Karpas-422 (cell line): Measurements from ENCODE around the gene GLS. TPM values are rescaled to one million over a fixed set of nuclear protein-coding genes. Genes with fewer than 3 reads are reported as not detected.
A peak's percentile ranks its signal among the peaks of the same experiment; 100 is the strongest.

Experiments
- DNase-seq: peaks from one replicate; pipeline ENCODE4 v3.0.0-alpha.2; 2015
- H2AFZ ChIP-seq: fragments of 200-600 bp; sonication (generic); 2 replicates; pipeline ENCODE4 v1.6.1; 2014; ENCODE audit warnings: antibody characterized with exemption, low read length, mixed read lengths
- H3K27ac ChIP-seq: fragments of 200-600 bp; sonication (generic); 2 replicates; pipeline ENCODE4 v1.5.1; 2014; ENCODE audit warnings: mild to moderate bottlenecking, low read length, moderate library complexity
- H3K27me3 ChIP-seq: fragments of 200-600 bp; sonication (generic); 2 replicates; pipeline ENCODE4 v1.6.1; 2014; ENCODE audit warnings: low read length, mixed read lengths
- H3K36me3 ChIP-seq: fragments of 200-600 bp; sonication (generic); 2 replicates; pipeline ENCODE4 v1.6.1; 2014; ENCODE audit warnings: low read length, mixed read lengths; ENCODE audit not compliant: insufficient read depth
- H3K4me1 ChIP-seq: fragments of 200-600 bp; sonication (generic); 2 replicates; pipeline ENCODE4 v1.6.1; 2014; ENCODE audit warnings: mild to moderate bottlenecking, low read length, mixed read lengths
- H3K4me2 ChIP-seq: fragments of 200-600 bp; sonication (generic); 2 replicates; pipeline ENCODE4 v1.6.1; 2014; ENCODE audit warnings: low read length, low read depth, mild to moderate bottlenecking; ENCODE audit not compliant: poor library complexity, severe bottlenecking
- H3K4me3 ChIP-seq: fragments of 200-600 bp; sonication (generic); 2 replicates; pipeline ENCODE4 v1.5.1; 2014; ENCODE audit warnings: mild to moderate bottlenecking, antibody characterized with exemption, low read length, mixed read lengths
- H3K79me2 ChIP-seq: fragments of 200-600 bp; sonication (generic); 2 replicates; pipeline ENCODE4 v1.6.1; 2014; ENCODE audit warnings: mild to moderate bottlenecking, low read length, mixed read lengths
- H3K9ac ChIP-seq: fragments of 200-600 bp; sonication (generic); 2 replicates; pipeline ENCODE4 v1.6.0; 2014; ENCODE audit warnings: low read length
- H3K9me2 ChIP-seq: fragments of 200-600 bp; sonication (generic), shearing (Covaris generic); replicated peaks from 2 replicates; pipeline ENCODE4 v1.6.0; 2014; ENCODE audit warnings: mild to moderate bottlenecking, low read length, moderate library complexity; ENCODE audit not compliant: insufficient read depth
- H3K9me3 ChIP-seq: fragments of 300-700, 200-600 bp; sonication (generic); 2 replicates; pipeline ENCODE4 v1.6.1; 2014; ENCODE audit warnings: low read length, mixed read lengths
- H4K20me1 ChIP-seq: fragments of 200-600 bp; sonication (generic); 2 replicates; pipeline ENCODE4 v1.6.1; 2014; ENCODE audit warnings: mild to moderate bottlenecking, antibody characterized with exemption, low read length, low read depth; ENCODE audit not compliant: insufficient read depth
- total RNA-seq: library from RNA; depleted of rRNA; stranded (reverse); fragments of >200 nt; shearing (Covaris generic); gene quantifications from 2 replicates; pipeline ENCODE4 v1.2.3, GENCODE V29; 2014; ENCODE audit warnings: low replicate concordance

The GLS gene
- total RNA-seq, 1 experiment from 2014 or later = 283 TPM

- Histone ChIP-seq H4K20me1 (0 out of 2 replicates have a peak, but pooled peaks cover 4% of the 10 kb centered on the region), H3K27ac (no peak overlapping the region), H3K9me2 (no peaks in the 10 kb centered on the region), H3K79me2 (peaks cover 79% of the 10 kb centered on the region), H3K36me3 (peaks cover 79% of the 10 kb centered on the region), H3K4me2 (no peak overlapping the region), H3K4me3 (no peak overlapping the region), H3K4me1 (no peaks in the 10 kb centered on the region), H3K9me3 (no peaks in the 10 kb centered on the region), H3K9ac (no peak overlapping the region), H3K27me3 (no peaks in the 10 kb centered on the region), H2AFZ (no peak overlapping the region)
- no peak for DNase-seq
Measured at GRCh38 chr2:190912726-190913125, 32.1 kb downstream of the GLS start.

GRCh38 chr2:190913725-190914124 lies 33.1 kb downstream of the GLS start:
- Histone ChIP-seq H3K36me3 (peaks cover 80% of the 10 kb centered on the region), H3K9me2 (no peaks in the 10 kb centered on the region), H3K27me3 (no peaks in the 10 kb centered on the region), H3K4me2 (no peak overlapping the region), H3K4me3 (no peak overlapping the region), H3K4me1 (0 out of 2 replicates have a peak, but pooled peaks cover 4% of the 10 kb centered on the region), H3K9ac (no peak overlapping the region), H4K20me1 (0 out of 2 replicates have a peak, but pooled peaks cover under 1% of the 10 kb centered on the region), H2AFZ (no peak overlapping the region), H3K27ac (no peak overlapping the region), H3K9me3 (no peaks in the 10 kb centered on the region), H3K79me2 (peaks cover 79% of the 10 kb centered on the region)
- no peak for DNase-seq

GRCh38 chr2:190916829-190917228 lies 36.2 kb downstream of the GLS start:
- no peaks in the 10 kb centered on the region for H3K9me3 ChIP-seq
- peaks cover 12% of the 10 kb centered on the region for H3K4me1 ChIP-seq
- no peaks in the 10 kb centered on the region for H4K20me1 ChIP-seq
- no peak overlapping the region for H3K4me2 ChIP-seq
- no peak overlapping the region for H3K9ac ChIP-seq
- no peak overlapping the region for H3K4me3 ChIP-seq
- H3K27me3 ChIP-seq = no peaks in the 10 kb centered on the region
- no peak for DNase-seq
- H3K79me2 ChIP-seq = peaks cover 81% of the 10 kb centered on the region
- H3K27ac ChIP-seq = no peak overlapping the region
- H3K36me3 ChIP-seq = peaks cover 87% of the 10 kb centered on the region
- no peaks in the 10 kb centered on the region for H3K9me2 ChIP-seq
- no peak overlapping the region for H2AFZ ChIP-seq

GRCh38 chr2:190920085-190920484 lies 39.5 kb downstream of the GLS start:
- H3K9ac ChIP-seq = no peak overlapping the region
- no peaks in the 10 kb centered on the region for H3K9me2 ChIP-seq
- DNase-seq = no peak
- peaks cover 89% of the 10 kb centered on the region for H3K36me3 ChIP-seq
- H3K79me2 ChIP-seq = peaks cover 76% of the 10 kb centered on the region
- H3K9me3 ChIP-seq = no peaks in the 10 kb centered on the region
- 0 out of 2 replicates have a peak overlapping the region, but pooled peaks have one; percentile 16 for H3K27ac ChIP-seq
- H4K20me1 ChIP-seq = no peaks in the 10 kb centered on the region
- peaks cover 12% of the 10 kb centered on the region for H3K4me1 ChIP-seq
- H2AFZ ChIP-seq = no peak overlapping the region
- no peak overlapping the region for H3K4me3 ChIP-seq
- no peaks in the 10 kb centered on the region for H3K27me3 ChIP-seq
- no peak overlapping the region for H3K4me2 ChIP-seq

- no peak overlapping the region for H3K9ac ChIP-seq
- no peak overlapping the region for H3K27ac ChIP-seq
- H3K36me3 ChIP-seq = peaks cover 85% of the 10 kb centered on the region
- H3K79me2 ChIP-seq = peaks cover 74% of the 10 kb centered on the region
- H3K4me1 ChIP-seq = peaks cover 12% of the 10 kb centered on the region
- H3K9me3 ChIP-seq = no peaks in the 10 kb centered on the region
- no peaks in the 10 kb centered on the region for H3K27me3 ChIP-seq
- H3K9me2 ChIP-seq = no peaks in the 10 kb centered on the region
- H3K4me2 ChIP-seq = no peak overlapping the region
- H3K4me3 ChIP-seq = no peak overlapping the region
- DNase-seq = no peak
- no peak overlapping the region for H2AFZ ChIP-seq
- no peaks in the 10 kb centered on the region for H4K20me1 ChIP-seq
Measured at GRCh38 chr2:190922376-190922775, 41.8 kb downstream of the GLS start.

- Histone ChIP-seq H3K9ac (no peak overlapping the region), H3K4me1 (no peaks in the 10 kb centered on the region), H3K4me2 (no peak overlapping the region), H3K79me2 (peaks cover 54% of the 10 kb centered on the region), H3K36me3 (peaks cover 66% of the 10 kb centered on the region), H3K27me3 (no peaks in the 10 kb centered on the region), H3K4me3 (no peak overlapping the region), H3K9me3 (no peaks in the 10 kb centered on the region), H4K20me1 (no peaks in the 10 kb centered on the region), H3K9me2 (no peaks in the 10 kb centered on the region), H2AFZ (no peak overlapping the region), H3K27ac (no peak overlapping the region)
- DNase-seq = no peak
Measured at GRCh38 chr2:190927301-190927700, 46.7 kb downstream of the GLS start.

GRCh38 chr2:190929919-190930318 lies 49.3 kb downstream of the GLS start:
- Histone ChIP-seq H3K4me2 (no peak overlapping the region), H3K27ac (no peak overlapping the region), H3K79me2 (peaks cover 51% of the 10 kb centered on the region), H4K20me1 (no peaks in the 10 kb centered on the region), H3K9me3 (no peaks in the 10 kb centered on the region), H3K9me2 (no peaks in the 10 kb centered on the region), H3K9ac (no peak overlapping the region), H3K36me3 (peaks cover 58% of the 10 kb centered on the region), H3K4me3 (no peak overlapping the region), H2AFZ (no peak overlapping the region), H3K27me3 (no peaks in the 10 kb centered on the region), H3K4me1 (peaks cover 2% of the 10 kb centered on the region; the same call in 1 of the 2 replicates)
- no peak for DNase-seq

GRCh38 chr2:190930411-190930810 lies 49.8 kb downstream of the GLS start:
- Histone ChIP-seq H3K9me3 (no peaks in the 10 kb centered on the region), H3K36me3 (peaks cover 59% of the 10 kb centered on the region), H3K4me1 (peaks cover 3% of the 10 kb centered on the region; the same call in 1 of the 2 replicates), H2AFZ (no peak overlapping the region), H3K4me3 (no peak overlapping the region), H3K27ac (no peak overlapping the region), H4K20me1 (no peaks in the 10 kb centered on the region), H3K4me2 (no peak overlapping the region), H3K79me2 (peaks cover 52% of the 10 kb centered on the region), H3K9ac (no peak overlapping the region), H3K27me3 (no peaks in the 10 kb centered on the region), H3K9me2 (no peaks in the 10 kb centered on the region)
- no peak for DNase-seq
